Myocyte (in vitro differentiated cells): ENCODE data around the gene RAB40A. TPM values are rescaled to one million over a fixed set of nuclear protein-coding genes. Genes with fewer than 3 reads are reported as not detected.

ENCODE experiments used
- DNase-seq: peaks from one replicate; pipeline ENCODE4 v3.0.0-alpha.2; 2012; ENCODE audit warnings: low read depth
- polyA plus RNA-seq: library from polyadenylated mRNA; unstranded; fragments of >200 nt; gene quantifications from one replicate; pipeline ENCODE4 v1.2.1, GENCODE V29; 2012; ENCODE audit warnings: missing spikeins
- total RNA-seq: library from RNA; depleted of rRNA; stranded (reverse); fragments of >200 nt; gene quantifications from 2 replicates; pipeline ENCODE4 v1.2.3, GENCODE V29; 2014

Gene RAB40A, protein sequence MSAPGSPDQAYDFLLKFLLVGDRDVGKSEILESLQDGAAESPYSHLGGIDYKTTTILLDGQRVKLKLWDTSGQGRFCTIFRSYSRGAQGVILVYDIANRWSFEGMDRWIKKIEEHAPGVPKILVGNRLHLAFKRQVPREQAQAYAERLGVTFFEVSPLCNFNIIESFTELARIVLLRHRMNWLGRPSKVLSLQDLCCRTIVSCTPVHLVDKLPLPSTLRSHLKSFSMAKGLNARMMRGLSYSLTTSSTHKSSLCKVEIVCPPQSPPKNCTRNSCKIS
- total RNA-seq = 0.26 and 0.32 TPM in 2 replicates
- 0.86 TPM for polyA plus RNA-seq

- DNase-seq = no peak
Measured at GRCh38 chrX:103519389-103519788, at the start of gene RAB40A. TSS of gene RAB40A (minus strand) at chrX:103519489. CDS start at chrX:103500756, 18,733 bp downstream.

DNA sequence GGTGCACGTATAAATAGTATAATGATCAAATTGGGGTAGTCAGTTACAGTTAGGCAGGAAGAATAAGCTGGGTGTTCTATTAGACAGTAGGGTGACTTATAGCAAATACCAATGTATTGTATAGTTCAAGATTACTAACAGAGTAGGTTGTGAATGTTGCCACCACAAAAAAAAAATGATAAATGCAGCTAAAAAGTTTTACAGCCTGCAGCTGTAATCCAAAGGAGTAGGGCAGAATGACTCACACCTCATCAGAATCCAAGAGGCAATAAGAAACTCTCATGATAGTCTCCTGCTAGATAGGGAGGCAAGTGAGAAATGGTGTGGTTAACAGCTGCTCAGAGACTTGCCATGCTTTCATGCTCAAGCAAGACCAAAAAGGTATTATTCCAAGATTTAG is 46.5 kb upstream of the RAB40A start:
- DNase-seq = peak; percentile 67

DNA sequence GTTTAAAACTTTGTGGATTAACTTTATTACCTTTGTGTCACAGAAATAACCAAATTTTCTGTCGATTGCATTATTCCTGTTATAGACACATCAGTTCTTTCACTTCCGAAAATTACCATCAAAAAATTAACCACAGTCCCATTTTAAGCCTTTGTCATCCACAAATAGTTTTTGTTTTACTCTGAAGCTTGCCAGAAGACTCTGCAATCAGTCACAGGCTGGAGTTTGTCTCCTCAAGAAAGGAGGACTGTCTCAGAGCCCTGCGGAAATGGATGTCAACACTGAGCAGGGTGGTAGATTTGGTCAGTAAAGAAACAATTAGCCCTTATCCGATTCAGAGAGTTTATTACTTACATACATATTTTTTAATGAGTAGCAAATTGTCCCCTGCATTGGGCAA is 45.9 kb upstream of the RAB40A start:
- DNase-seq = no peak

DNA sequence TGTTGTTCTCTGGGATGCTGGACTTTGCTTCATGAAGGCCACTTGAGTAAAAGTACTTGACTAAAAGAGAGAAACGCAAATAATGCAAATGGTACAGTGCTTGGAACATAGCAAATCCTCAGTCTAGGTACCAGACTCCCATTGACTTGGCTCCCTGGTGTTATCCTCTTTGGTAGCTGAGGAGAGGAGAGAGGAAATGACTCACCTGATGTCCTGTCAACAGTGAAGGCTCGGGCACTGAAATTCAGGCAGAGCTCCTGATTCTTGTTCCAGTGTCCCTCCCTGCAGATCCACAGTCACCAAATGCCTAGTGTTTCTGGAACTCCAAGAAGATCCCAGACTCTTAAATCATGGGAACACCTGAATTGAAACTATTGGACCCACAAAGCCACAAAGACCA is 43.5 kb upstream of the RAB40A start:
- DNase-seq = no peak

DNA sequence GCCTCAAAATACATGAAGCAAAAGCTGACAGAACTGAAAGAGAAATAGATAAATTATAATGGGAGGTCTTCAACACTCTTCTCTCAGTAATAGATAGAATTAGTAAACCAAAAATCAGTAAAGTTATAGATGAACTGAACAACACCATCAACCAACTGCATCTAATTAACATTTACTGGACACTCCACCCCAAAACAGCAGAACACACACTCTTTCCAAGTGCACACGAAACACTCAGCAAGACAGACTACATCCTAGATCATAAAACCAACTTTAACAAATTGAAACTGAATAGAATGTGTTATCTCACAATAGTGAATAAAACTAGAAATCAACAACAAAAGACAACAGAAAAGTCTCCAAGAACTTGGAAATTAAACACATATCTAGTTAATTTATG is 41.0 kb upstream of the RAB40A start:
- no peak for DNase-seq

DNA sequence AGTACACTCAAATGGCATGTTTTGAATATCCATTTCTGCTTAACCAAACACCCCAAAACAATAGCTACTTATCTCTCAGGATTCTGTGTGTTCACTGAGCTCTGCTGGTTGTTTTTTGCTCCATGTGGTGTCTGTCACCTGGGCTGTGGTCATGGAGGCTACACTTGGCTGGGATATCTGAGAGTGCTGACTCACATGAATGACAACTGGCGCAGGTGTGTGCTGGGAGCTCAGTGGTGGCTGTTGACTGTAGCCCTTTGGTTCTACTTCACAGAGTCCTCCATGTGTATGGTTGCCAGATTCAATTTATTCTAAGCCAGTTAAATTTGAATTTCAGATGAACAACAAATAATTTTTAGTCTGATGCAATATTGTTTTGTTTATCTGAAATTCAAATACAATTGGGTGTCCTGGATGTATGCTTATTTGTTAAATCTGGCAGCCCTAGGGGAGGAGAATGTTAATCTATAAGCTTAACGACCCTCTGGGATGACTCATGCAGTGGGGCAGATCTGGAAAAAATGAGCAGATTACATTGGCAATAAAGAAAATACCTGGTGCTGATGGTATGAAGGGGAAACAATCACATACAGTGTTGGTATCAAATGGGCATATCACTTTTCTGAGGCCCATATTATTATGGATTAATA is 37.8 kb upstream of the RAB40A start:
- DNase-seq = peak; percentile 71

GRCh38 chrX:103554687-103555424 is 35.6 kb upstream of the RAB40A start:
- no peak for DNase-seq

GRCh38 chrX:103552236-103552635 is 32.9 kb upstream of the RAB40A start:
- no peak for DNase-seq

GRCh38 chrX:103550415-103551051 is 31.2 kb upstream of the RAB40A start:
- DNase-seq = no peak

DNA sequence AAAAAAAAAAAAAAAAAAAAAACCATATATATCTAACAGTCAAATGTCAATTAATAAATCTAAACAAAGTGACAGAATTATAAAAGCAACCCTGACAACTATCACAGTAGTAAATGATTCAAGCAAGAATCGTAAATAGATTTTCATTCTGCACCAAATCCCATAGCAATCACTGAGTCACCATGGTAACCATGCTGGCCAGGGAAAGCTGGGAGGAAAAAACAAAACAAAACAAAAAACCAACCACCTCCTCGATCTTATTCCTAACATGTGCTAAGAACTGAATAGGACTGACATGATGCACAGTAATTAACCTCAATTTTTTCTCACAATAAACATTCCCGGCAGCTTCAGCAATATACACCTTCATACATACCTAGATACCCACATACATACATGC is 30.6 kb upstream of the RAB40A start:
- no peak for DNase-seq

DNA sequence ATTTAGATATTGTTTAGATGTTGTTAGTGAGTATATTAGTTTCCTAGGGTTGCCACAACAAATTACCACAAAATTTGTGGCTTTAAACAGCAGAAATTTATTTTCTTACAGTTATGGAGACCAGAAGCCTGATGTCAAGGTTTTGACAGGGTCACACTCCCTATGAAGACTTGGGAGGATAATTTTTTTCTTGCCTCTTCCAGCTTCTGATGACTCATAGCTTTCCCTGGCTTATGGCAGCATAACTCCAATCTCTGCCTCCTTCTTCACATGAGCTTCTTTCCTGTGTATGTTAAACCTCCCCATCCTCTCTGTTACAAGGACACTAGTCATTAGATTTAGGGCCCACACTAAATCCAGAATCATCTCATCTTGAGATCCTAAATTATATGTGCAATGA is 20.9 kb upstream of the RAB40A start:
- DNase-seq = peak; percentile 33

GRCh38 chrX:103539695-103540094 is 20.4 kb upstream of the RAB40A start:
- DNase-seq = no peak

DNA sequence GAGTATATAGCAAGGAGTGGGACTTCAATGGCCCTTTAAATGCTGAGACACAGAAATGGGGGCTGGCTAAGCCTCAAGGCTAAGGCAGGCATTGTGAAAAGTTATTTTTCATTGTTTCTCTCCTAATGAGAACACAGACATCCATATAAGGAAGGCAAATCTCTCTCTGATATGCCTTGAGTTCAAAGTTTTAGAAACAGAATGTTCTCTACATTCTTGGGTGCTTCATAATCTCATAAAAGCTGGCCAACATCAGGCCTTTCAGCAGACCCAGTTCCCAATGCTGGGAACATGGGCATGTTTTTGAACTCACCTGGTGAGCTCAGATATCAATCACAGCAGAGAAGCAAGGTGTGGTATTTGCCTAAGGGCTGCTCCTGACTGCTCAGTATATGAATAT is 19.4 kb upstream of the RAB40A start:
- no peak for DNase-seq

DNA sequence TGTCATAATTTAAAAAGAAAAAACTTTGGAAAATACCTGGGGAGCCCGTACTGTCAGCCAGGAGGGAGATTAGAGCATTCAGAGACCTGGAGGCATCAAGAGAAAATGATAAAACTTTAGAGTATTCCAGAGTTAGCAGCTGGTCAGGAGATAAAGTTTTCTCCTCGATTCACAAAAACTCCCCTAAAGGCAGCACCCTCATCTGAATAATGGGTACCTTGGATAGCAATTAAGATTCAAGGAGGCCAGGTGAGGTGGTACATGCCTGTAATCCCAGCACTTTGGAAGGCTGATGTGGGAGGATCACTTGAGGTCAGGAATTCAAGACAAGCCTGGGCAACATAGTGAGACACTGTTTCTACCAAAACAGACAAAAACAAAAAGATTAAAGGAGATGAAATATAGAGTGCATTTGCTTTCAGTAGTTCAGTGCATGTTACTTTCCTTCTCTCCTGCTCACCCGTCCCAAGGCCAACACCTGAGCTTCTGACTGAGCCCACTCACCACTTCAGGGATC is 18.6 kb upstream of the RAB40A start:
- no peak for DNase-seq

DNA sequence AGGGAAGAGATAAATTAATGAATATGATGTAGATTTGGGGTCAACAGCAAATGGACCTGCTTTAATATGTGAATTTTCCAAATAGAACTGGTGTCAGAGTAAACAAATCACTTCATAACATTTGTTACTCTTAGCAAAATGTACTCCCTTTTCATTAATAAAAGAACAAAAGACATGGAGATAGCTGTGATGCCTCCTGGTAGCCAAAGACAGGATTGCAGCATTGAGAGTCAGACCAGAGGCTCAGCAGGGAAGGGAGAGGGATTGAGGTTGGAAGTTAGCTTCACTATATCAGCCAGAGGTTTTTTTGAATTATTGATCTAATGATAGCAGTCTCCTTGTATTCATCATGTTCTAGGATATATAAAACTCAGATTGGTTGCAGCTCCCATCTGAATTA is 17.4 kb upstream of the RAB40A start:
- no peak for DNase-seq

GRCh38 chrX:103536071-103536470 is 16.8 kb upstream of the RAB40A start:
- no peak for DNase-seq

GRCh38 chrX:103535206-103535605 is 15.9 kb upstream of the RAB40A start:
- DNase-seq = no peak

GRCh38 chrX:103533511-103534216 is 14.4 kb upstream of the RAB40A start:
- DNase-seq = peak; percentile 71

- DNase-seq = no peak
Measured at GRCh38 chrX:103531002-103531401, 11.7 kb upstream of the RAB40A start.

- no peak for DNase-seq
Measured at GRCh38 chrX:103530545-103530944, 11.3 kb upstream of the RAB40A start.

DNA sequence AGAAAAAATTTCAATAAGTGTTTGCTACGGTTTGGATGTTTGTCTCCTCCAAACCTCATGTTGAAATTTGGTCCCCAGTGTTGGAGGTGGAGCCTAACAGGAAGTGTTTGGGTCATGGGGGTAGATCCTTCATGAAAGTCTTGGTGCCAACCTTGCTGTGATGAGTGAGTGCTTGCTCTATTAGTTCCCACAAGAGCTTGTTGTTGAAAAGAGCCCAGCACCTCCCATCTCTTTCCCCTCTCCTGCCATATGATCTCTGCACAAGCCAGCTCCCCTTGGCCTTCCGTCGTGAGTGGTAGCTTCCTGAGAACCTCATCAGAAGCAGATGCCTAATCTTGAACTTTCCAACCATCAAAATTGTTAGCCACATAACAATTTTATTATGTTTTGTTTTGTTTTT is 10.3 kb upstream of the RAB40A start:
- DNase-seq = no peak
